HCT116 (cell line): ENCODE results near the gene ARL15. TPM values are rescaled to one million over a fixed set of nuclear protein-coding genes. Genes with fewer than 3 reads are reported as not detected.

ENCODE experiments used
- ATAC-seq: fragments of 200-7000 bp; cut with Tn5 transposase; 2 replicates; pipeline ENCODE4 v1.9.1; 2020; ENCODE audit warnings: mild to moderate bottlenecking, moderate library complexity
- BruUV-seq: library from RNA; stranded (reverse); fragments of 400-500 nt; replicated peaks from 2 replicates; lab custom pipeline; 2021; lab: Mats Ljungman, UMichigan
- CTCF ChIA-PET: fragments of 300-600 bp; sonication (Branson Sonifier 250); formaldehyde crosslinking; loops from one replicate; lab custom pipeline; 2021; ENCODE audit warnings: antibody characterized with exemption; lab: Charles Lee
- POLR2A ChIA-PET: fragments of 300-600, 350-600 bp; sonication (Branson Sonifier 250); formaldehyde crosslinking; loops from one replicate; lab custom pipeline; 2021; ENCODE audit warnings: antibody characterized with exemption; lab: Charles Lee
- RAD21 ChIA-PET, 2 experiments: fragments of 300-600 bp; sonication (Branson Sonifier 250); formaldehyde crosslinking; loops; one replicate each; lab custom pipeline; 2023; ENCODE audit warnings: low total read pairs in 2 of 2; ENCODE audit not compliant: uncharacterized antibody in 2 of 2, unreplicated experiment in 2 of 2, low non-redundant PET in 1 of 2; lab: Charles Lee
- DNase-seq: peaks from one replicate; pipeline ENCODE4 v3.0.0-alpha.2; 2010; ENCODE audit warnings: low read depth, low spot score
- H2AFZ ChIP-seq: fragments of 200-600 bp; shearing (Covaris generic), sonication (generic); 2 replicates; pipeline ENCODE4 v1.6.1; 2017; ENCODE audit warnings: low read depth, mixed run types, mixed read lengths, antibody characterized with exemption, low read length; ENCODE audit not compliant: poor library complexity, severe bottlenecking
- H3K27ac ChIP-seq: 2 replicates; pipeline ENCODE4 v1.5.1; 2012; ENCODE audit warnings: low read depth, low read length
- H3K27me3 ChIP-seq: fragments of 200-600 bp; sonication (generic); 2 replicates; pipeline ENCODE4 v1.6.1; 2016; ENCODE audit warnings: mixed run types, low read length, mixed read lengths; ENCODE audit not compliant: insufficient read depth
- H3K36me3 ChIP-seq, 2 experiments: fragments of 200-500 bp in 1 of 2; fragments of 200-600 bp in 1 of 2; sonication (Bioruptor generic) in 1 of 2; sonication (generic) in 1 of 2; 2 replicates each; pipeline versions ENCODE4 v1.5.1 to v1.6.1; 2014 to 2016; ENCODE audit warnings: low read length in 2 of 2, inconsistent platforms in 1 of 2, mixed read lengths in 1 of 2, mixed run types in 1 of 2; ENCODE audit not compliant: insufficient read depth in 2 of 2, control insufficient read depth in 1 of 2
- H3K4me1 ChIP-seq, 2 experiments: fragments of 200-600 bp in 1 of 2; sonication (generic) in 1 of 2; 2 replicates each; pipeline versions ENCODE4 v1.5.1 to v1.6.1; 2012 to 2017; ENCODE audit warnings: low read length in 2 of 2, inconsistent platforms in 1 of 2, mild to moderate bottlenecking in 1 of 2, mixed read lengths in 1 of 2, mixed run types in 1 of 2, moderate library complexity in 1 of 2; ENCODE audit not compliant: insufficient read depth in 2 of 2, control insufficient read depth in 1 of 2
- H3K4me2 ChIP-seq: fragments of 200-600 bp; sonication (generic); 2 replicates; pipeline ENCODE4 v1.6.1; 2017; ENCODE audit warnings: mixed run types, low read length, mixed read lengths
- H3K4me3 ChIP-seq, 2 experiments: fragments of 200-600 bp in 1 of 2; sonication (generic) in 1 of 2; replicated peaks in 1 of 2; 2 replicates each; pipeline ENCODE4 v1.5.1; 2011 to 2016; ENCODE audit warnings: low read length in 2 of 2, control low read depth in 1 of 2, low read depth in 1 of 2, mild to moderate bottlenecking in 1 of 2, mixed read lengths in 1 of 2, mixed run types in 1 of 2
- H3K79me2 ChIP-seq: fragments of 200-600 bp; sonication (generic); 2 replicates; pipeline ENCODE4 v1.6.1; 2017; ENCODE audit warnings: mild to moderate bottlenecking, mixed run types, low read length, moderate library complexity, mixed read lengths; ENCODE audit not compliant: insufficient read depth
- H3K9ac ChIP-seq: fragments of 200-600 bp; sonication (generic); 2 replicates; pipeline ENCODE4 v1.6.1; 2016; ENCODE audit warnings: low read length, mixed read lengths
- H3K9me2 ChIP-seq: fragments of 200-600 bp; sonication (generic), shearing (Covaris generic); 2 replicates; pipeline ENCODE4 v1.6.1; 2017; ENCODE audit warnings: mixed run types, mild to moderate bottlenecking, moderate library complexity; ENCODE audit not compliant: insufficient read depth
- H3K9me3 ChIP-seq, 2 experiments: fragments of 200-500 bp in 1 of 2; fragments of 200-600 bp in 1 of 2; sonication (Bioruptor generic) in 1 of 2; sonication (generic) in 1 of 2; 2 replicates each; pipeline ENCODE4 v1.6.1; 2014 to 2017; ENCODE audit warnings: low read length in 2 of 2, mixed read lengths in 2 of 2, inconsistent platforms in 1 of 2, low read depth in 1 of 2, mild to moderate bottlenecking in 1 of 2, mixed run types in 1 of 2, moderate library complexity in 1 of 2; ENCODE audit not compliant: control insufficient read depth in 1 of 2, insufficient read depth in 1 of 2
- H4K20me1 ChIP-seq: fragments of 200-600 bp; sonication (generic), shearing (Covaris generic); 2 replicates; pipeline ENCODE4 v1.6.1; 2017; ENCODE audit warnings: mixed run types, mild to moderate bottlenecking, moderate library complexity; ENCODE audit not compliant: insufficient read depth
- CBX3 ChIP-seq: IDR thresholded peaks from 2 replicates; pipeline ENCODE4 v1.6.1; 2012; ENCODE audit warnings: low read depth
- EZH2phosphoT487 ChIP-seq: fragments of 200-600 bp; IDR thresholded peaks from 2 replicates; pipeline ENCODE4 v1.6.1; 2018; ENCODE audit warnings: antibody characterized with exemption, borderline replicate concordance
- JUND ChIP-seq: IDR thresholded peaks from 2 replicates; pipeline ENCODE4 v1.6.1; 2012
- POLR2A ChIP-seq: IDR thresholded peaks from 2 replicates; pipeline ENCODE4 v1.7.0; 2011; ENCODE audit warnings: borderline replicate concordance; ENCODE audit not compliant: insufficient read depth, insufficient read length; ENCODE audit errors: extremely low read depth
- POLR2AphosphoS5 ChIP-seq: IDR thresholded peaks from 2 replicates; pipeline ENCODE4 v1.6.1; 2011; ENCODE audit warnings: mild to moderate bottlenecking, low read depth, low read length, moderate library complexity
- RAD21 ChIP-seq: IDR thresholded peaks from 2 replicates; pipeline ENCODE4 v1.6.1; 2012; ENCODE audit warnings: low read depth, mild to moderate bottlenecking
- SRF ChIP-seq: IDR thresholded peaks from 2 replicates; pipeline ENCODE4 v1.6.1; 2012; ENCODE audit warnings: low read depth
- TCF7L2 ChIP-seq: IDR thresholded peaks from 2 replicates; pipeline ENCODE4 v1.7.0; 2011; ENCODE audit warnings: borderline replicate concordance, inconsistent platforms; ENCODE audit not compliant: insufficient read depth, insufficient read length; ENCODE audit errors: extremely low read depth
- intact Hi-C: fragments of 100-400 bp; cut with micrococcal nuclease; formaldehyde crosslinking; loops from 2 replicates; pipeline ENCODE4 v1.10.0; 2022
- total RNA-seq: library from RNA; stranded (reverse); gene quantifications from one replicate; pipeline ENCODE4 v1.2.1, GENCODE V29; 2021; ENCODE audit not compliant: unreplicated experiment
- TF ChIP-seq, protein P1 (sequence below): IDR thresholded peaks from 2 replicates; pipeline ENCODE4 v1.6.1; 2012
- TF ChIP-seq, protein P2 (sequence below): IDR thresholded peaks from 2 replicates; pipeline ENCODE4 v1.6.1; 2012; ENCODE audit warnings: low read depth
- TF ChIP-seq, protein P3 (sequence below): IDR thresholded peaks from 2 replicates; pipeline ENCODE4 v1.6.1; 2012

Gene ARL15
- total RNA-seq, 1 experiment from 2014 or later, result 15.0 TPM

DNA sequence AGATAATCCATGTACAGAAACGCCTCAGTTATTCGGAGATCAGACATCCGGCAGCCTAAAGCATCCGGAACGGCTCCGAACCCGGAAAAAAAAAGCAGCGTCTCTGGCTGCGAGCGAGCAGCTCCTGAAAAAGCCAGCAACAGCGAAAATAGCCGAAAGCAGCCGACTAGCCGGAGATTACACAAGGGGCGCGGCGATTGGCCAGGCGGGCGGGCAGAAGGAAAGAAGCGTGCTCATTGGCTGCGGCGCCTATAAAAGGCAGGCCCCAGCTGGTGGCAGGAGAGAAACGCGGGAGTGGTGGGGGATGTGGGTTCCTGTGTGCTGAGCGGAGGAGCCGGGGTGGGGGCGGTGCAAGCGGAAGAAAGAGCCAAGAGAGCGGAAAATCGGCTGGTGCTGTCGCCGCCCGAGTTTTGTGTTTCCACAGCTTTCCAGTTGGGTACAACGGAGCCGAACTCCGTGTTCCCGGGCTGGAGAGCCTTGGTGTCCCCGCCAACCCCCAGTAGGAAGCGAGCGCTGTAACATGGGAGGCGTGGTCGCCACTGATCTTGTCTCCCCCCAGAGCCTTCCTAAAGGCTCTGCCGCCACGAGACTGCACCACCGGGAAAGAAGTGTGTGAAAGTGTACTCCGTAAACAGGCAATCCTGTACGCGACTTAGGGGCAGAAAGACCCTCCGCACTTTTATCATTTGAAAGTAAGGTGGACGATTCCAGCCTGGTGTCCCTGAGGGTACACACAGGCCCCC, at the start of gene ARL15 (continued):
- TF ChIP-seq, protein P1, sequence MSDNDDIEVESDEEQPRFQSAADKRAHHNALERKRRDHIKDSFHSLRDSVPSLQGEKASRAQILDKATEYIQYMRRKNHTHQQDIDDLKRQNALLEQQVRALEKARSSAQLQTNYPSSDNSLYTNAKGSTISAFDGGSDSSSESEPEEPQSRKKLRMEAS, result no peak
- TF ChIP-seq SRF (no peak), POLR2AphosphoS5 (peak; percentile 98), EZH2phosphoT487 (no peak), POLR2A (peak; percentile 98), RAD21 (no peak), JUND (no peak)

DNA sequence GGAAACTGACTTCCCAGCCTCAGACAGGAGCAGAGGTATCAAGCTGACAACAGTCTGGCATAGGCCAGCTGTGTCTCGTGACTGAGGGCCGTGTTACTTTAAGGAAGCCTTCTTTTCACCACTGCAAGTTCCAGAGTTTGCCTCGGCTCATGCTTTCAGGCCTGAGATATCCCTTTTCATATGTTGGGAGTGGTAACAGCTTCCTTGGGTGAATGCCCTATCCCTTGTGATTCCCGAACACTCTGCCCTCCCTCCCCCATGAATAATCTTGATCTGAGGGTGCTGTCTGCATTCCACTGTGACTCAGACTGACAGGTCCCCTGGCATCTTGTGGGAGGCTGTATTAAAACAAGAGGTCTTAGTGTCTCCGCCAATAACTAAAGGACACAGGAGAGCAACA, 49.7 kb upstream of the ARL15 start:
- Histone ChIP-seq H2AFZ (no peak overlapping the region), H3K79me2 (no peaks in the 10 kb centered on the region), H3K9ac (no peak overlapping the region), H3K4me2 (no peak overlapping the region), H3K27ac (no peak overlapping the region), H3K9me3 (no peaks in the 10 kb centered on the region), H4K20me1 (no peaks in the 10 kb centered on the region), H3K27me3 (no peaks in the 10 kb centered on the region), H3K36me3 (no peaks in the 10 kb centered on the region), H3K4me1 (peaks cover 0 to 5% of the 10 kb centered on the region in 2 experiments; a peak in 1 of 4 replicates), H3K9me2 (no peaks in the 10 kb centered on the region), H3K4me3 (no peak overlapping the region)
- ChIA-PET RAD21 (no interaction called here), POLR2A (no interaction called here), CTCF (no interaction called here)
- intact Hi-C loops, result no loop called here
- TF ChIP-seq, protein P2, sequence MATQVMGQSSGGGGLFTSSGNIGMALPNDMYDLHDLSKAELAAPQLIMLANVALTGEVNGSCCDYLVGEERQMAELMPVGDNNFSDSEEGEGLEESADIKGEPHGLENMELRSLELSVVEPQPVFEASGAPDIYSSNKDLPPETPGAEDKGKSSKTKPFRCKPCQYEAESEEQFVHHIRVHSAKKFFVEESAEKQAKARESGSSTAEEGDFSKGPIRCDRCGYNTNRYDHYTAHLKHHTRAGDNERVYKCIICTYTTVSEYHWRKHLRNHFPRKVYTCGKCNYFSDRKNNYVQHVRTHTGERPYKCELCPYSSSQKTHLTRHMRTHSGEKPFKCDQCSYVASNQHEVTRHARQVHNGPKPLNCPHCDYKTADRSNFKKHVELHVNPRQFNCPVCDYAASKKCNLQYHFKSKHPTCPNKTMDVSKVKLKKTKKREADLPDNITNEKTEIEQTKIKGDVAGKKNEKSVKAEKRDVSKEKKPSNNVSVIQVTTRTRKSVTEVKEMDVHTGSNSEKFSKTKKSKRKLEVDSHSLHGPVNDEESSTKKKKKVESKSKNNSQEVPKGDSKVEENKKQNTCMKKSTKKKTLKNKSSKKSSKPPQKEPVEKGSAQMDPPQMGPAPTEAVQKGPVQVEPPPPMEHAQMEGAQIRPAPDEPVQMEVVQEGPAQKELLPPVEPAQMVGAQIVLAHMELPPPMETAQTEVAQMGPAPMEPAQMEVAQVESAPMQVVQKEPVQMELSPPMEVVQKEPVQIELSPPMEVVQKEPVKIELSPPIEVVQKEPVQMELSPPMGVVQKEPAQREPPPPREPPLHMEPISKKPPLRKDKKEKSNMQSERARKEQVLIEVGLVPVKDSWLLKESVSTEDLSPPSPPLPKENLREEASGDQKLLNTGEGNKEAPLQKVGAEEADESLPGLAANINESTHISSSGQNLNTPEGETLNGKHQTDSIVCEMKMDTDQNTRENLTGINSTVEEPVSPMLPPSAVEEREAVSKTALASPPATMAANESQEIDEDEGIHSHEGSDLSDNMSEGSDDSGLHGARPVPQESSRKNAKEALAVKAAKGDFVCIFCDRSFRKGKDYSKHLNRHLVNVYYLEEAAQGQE, result no peak
- TF ChIP-seq EZH2phosphoT487, result no peak
- TF ChIP-seq, protein P3, sequence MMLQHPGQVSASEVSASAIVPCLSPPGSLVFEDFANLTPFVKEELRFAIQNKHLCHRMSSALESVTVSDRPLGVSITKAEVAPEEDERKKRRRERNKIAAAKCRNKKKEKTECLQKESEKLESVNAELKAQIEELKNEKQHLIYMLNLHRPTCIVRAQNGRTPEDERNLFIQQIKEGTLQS, result no peak
- no peak for TF ChIP-seq TCF7L2
- TF ChIP-seq POLR2A, result no peak
- no peak for TF ChIP-seq CBX3
- BruUV-seq, result no TSS peak
- ATAC-seq, result no peak
- DNase-seq, result no peak
